GM08714 (cell line): ENCODE results near the gene NSMF.

ENCODE experiments used
- H3K4me3 ChIP-seq: fragments of 200-500 bp; sonication (Bioruptor generic); 2 replicates; pipeline ENCODE4 v1.5.1; 2014; ENCODE audit warnings: mild to moderate bottlenecking, low read length, inconsistent platforms
- ZNF274 ChIP-seq: IDR thresholded peaks from 2 replicates; pipeline ENCODE4 v1.6.1; 2012; ENCODE audit warnings: mild to moderate bottlenecking, low read depth, low read length

The NSMF gene

GRCh38 chr9:137432687-137433348 lies 26.3 kb downstream of the NSMF start:
- TF ChIP-seq ZNF274 = no peak
- no peak overlapping the region for H3K4me3 ChIP-seq

- TF ChIP-seq ZNF274 = no peak
- H3K4me3 ChIP-seq = no peak overlapping the region
Measured at GRCh38 chr9:137431416-137431931, 27.7 kb downstream of the NSMF start.

- no peak for TF ChIP-seq ZNF274
- no peak overlapping the region for H3K4me3 ChIP-seq
Measured at GRCh38 chr9:137430723-137431415, 28.3 kb downstream of the NSMF start.

GRCh38 chr9:137429974-137430722 lies 29.0 kb downstream of the NSMF start:
- no peak overlapping the region for H3K4me3 ChIP-seq
- TF ChIP-seq ZNF274 = no peak

GRCh38 chr9:137429546-137429890 lies 29.6 kb downstream of the NSMF start:
- H3K4me3 ChIP-seq = no peak overlapping the region
- no peak for TF ChIP-seq ZNF274

GRCh38 chr9:137428841-137429545 lies 30.1 kb downstream of the NSMF start:
- H3K4me3 ChIP-seq = no peak overlapping the region
- no peak for TF ChIP-seq ZNF274

GRCh38 chr9:137428311-137428630 lies 30.9 kb downstream of the NSMF start:
- H3K4me3 ChIP-seq = no peak overlapping the region
- no peak for TF ChIP-seq ZNF274

- TF ChIP-seq ZNF274 = no peak
- no peak overlapping the region for H3K4me3 ChIP-seq
Measured at GRCh38 chr9:137427454-137428310, 31.5 kb downstream of the NSMF start.

- no peak overlapping the region for H3K4me3 ChIP-seq
- no peak for TF ChIP-seq ZNF274
Measured at GRCh38 chr9:137426018-137426681, 33.0 kb downstream of the NSMF start.

- no peak for TF ChIP-seq ZNF274
- peak overlapping the region; percentile 38; the same call in 1 of the 2 replicates for H3K4me3 ChIP-seq
Measured at GRCh38 chr9:137423514-137424291, 35.4 kb downstream of the NSMF start.

GRCh38 chr9:137422604-137423513 lies 36.3 kb downstream of the NSMF start, which contains the start of the genes EXD3 and NOXA1:
Gene EXD3 (minus strand): TSS chr9:137423162. CDS start chr9:137395357, 27,805 bp downstream.
Gene NOXA1 (plus strand): TSS chr9:137423393. CDS start chr9:137423530, 137 bp downstream.
- TF ChIP-seq ZNF274 = no peak
- H3K4me3 ChIP-seq = peak within 1 kb of the TSS; percentile 75
